H1 (cell line): ENCODE results near the gene UBA5. TPM values are rescaled to one million over a fixed set of nuclear protein-coding genes. Genes with fewer than 3 reads are reported as not detected.

Experiments
- CTCF ChIA-PET: fragments of 300-600 bp; sonication (Branson Sonifier 250); formaldehyde crosslinking; loops from one replicate; lab custom pipeline; 2021; ENCODE audit not compliant: partially characterized antibody; lab: Charles Lee
- POLR2A ChIA-PET: fragments of 300-600 bp; sonication (Branson Sonifier 250); formaldehyde crosslinking; loops from one replicate; lab custom pipeline; 2021; ENCODE audit warnings: inconsistent platforms; ENCODE audit not compliant: partially characterized antibody; lab: Charles Lee
- DNase-seq, 2 experiments: peaks; one replicate each; pipeline versions ENCODE4 v3.0.0 to v3.0.0-alpha.2; 2010 to 2022; ENCODE audit warnings: low spot score in 2 of 2, low read depth in 1 of 2, mixed read lengths in 1 of 2
- FAIRE-seq: peaks from 2 replicates; lab custom pipeline; 2011; peaks lifted over from hg19 to GRCh38; lab: Jason Lieb, UNC
- H2AFZ ChIP-seq: 2 replicates; pipeline ENCODE4 v1.8.1; 2012; ENCODE audit warnings: low read length, inconsistent platforms
- H2AK5ac ChIP-seq: 2 replicates; pipeline ENCODE4 v1.6.1; 2013; ENCODE audit warnings: low read depth, low read length
- H2BK120ac ChIP-seq: replicated peaks from 2 replicates; pipeline ENCODE3; 2013; ENCODE audit warnings: low read depth, low read length, inconsistent platforms
- H2BK12ac ChIP-seq: 2 replicates; pipeline ENCODE4 v1.6.1; 2013; ENCODE audit warnings: low read depth, low read length
- H2BK15ac ChIP-seq: 2 replicates; pipeline ENCODE4 v1.6.1; 2013; ENCODE audit warnings: low read length
- H2BK20ac ChIP-seq: 2 replicates; pipeline ENCODE4 v1.6.1; 2013; ENCODE audit warnings: low read length
- H2BK5ac ChIP-seq: 2 replicates; pipeline ENCODE4 v1.6.1; 2013; ENCODE audit warnings: low read depth, low read length
- H3K14ac ChIP-seq: 2 replicates; pipeline ENCODE4 v1.6.1; 2013; ENCODE audit warnings: inconsistent platforms; ENCODE audit not compliant: insufficient read length
- H3K18ac ChIP-seq: 2 replicates; pipeline ENCODE4 v1.6.1; 2013; ENCODE audit warnings: low read length; ENCODE audit errors: extremely low read depth
- H3K23ac ChIP-seq: 2 replicates; pipeline ENCODE4 v1.6.1; 2013; ENCODE audit warnings: inconsistent platforms; ENCODE audit not compliant: insufficient read length
- H3K23me2 ChIP-seq: 2 replicates; pipeline ENCODE4 v1.6.1; 2013; ENCODE audit warnings: low read depth, low read length
- H3K27ac ChIP-seq: 2 replicates; pipeline ENCODE4 v1.6.1; 2011; ENCODE audit warnings: low read depth, low read length, inconsistent platforms
- H3K27me3 ChIP-seq, 4 experiments: replicated peaks in 1 of 4; 1 replicate in 1 of 4; 2 replicates in 3 of 4; pipeline versions ENCODE4 v1.6.1 to v1.8.1; 2011 to 2013; ENCODE audit warnings: low read length in 3 of 4, mild to moderate bottlenecking in 3 of 4, inconsistent platforms in 2 of 4, mixed read lengths in 2 of 4, moderate library complexity in 1 of 4; ENCODE audit not compliant: control insufficient read depth in 3 of 4, insufficient read depth in 3 of 4; ENCODE audit errors: extremely low read depth in 1 of 4
- H3K36me3 ChIP-seq, 4 experiments: 2 replicates each; pipeline versions ENCODE4 v1.6.1 to v1.8.1; 2011 to 2013; ENCODE audit warnings: mild to moderate bottlenecking in 4 of 4, low read length in 3 of 4, moderate library complexity in 2 of 4, control low read depth in 1 of 4, inconsistent platforms in 1 of 4; ENCODE audit not compliant: insufficient read depth in 4 of 4, control insufficient read depth in 2 of 4
- H3K4ac ChIP-seq: replicated peaks from 2 replicates; pipeline ENCODE3; 2013; ENCODE audit warnings: low read length, low read depth, mixed read lengths, inconsistent platforms; ENCODE audit not compliant: insufficient read length
- H3K4me1 ChIP-seq, 4 experiments: replicated peaks in 1 of 4; 1 replicate in 1 of 4; 2 replicates in 3 of 4; pipeline versions ENCODE4 v1.6.1 to v1.8.1; 2011 to 2013; ENCODE audit warnings: low read length in 3 of 4, inconsistent platforms in 2 of 4, mixed read lengths in 1 of 4; ENCODE audit not compliant: insufficient read depth in 4 of 4, control insufficient read depth in 3 of 4
- H3K4me2 ChIP-seq, 2 experiments: 2 replicates each; pipeline versions ENCODE4 v1.6.1 to v1.8.1; 2011 to 2013; ENCODE audit warnings: low read depth in 2 of 2, low read length in 2 of 2, control low read depth in 1 of 2, inconsistent platforms in 1 of 2, mild to moderate bottlenecking in 1 of 2; ENCODE audit not compliant: insufficient read depth in 1 of 2
- H3K4me3 ChIP-seq, 4 experiments: fragments of 200-600, 300-600 bp in 1 of 4; sonication (generic), shearing (Covaris generic), sonication (Bioruptor Twin) in 1 of 4; 2 replicates each; pipeline versions ENCODE4 v1.5.1 to v1.8.1; 2011 to 2016; ENCODE audit warnings: low read length in 4 of 4, low read depth in 3 of 4, control low read depth in 2 of 4, inconsistent platforms in 2 of 4, mild to moderate bottlenecking in 2 of 4, mixed read lengths in 1 of 4, moderate library complexity in 1 of 4; ENCODE audit not compliant: insufficient read depth in 2 of 4; ENCODE audit errors: extremely low read depth in 1 of 4
- H3K56ac ChIP-seq: replicated peaks from 2 replicates; pipeline ENCODE3; 2013; ENCODE audit warnings: low read depth, mild to moderate bottlenecking, mixed read lengths, low read length, inconsistent platforms; ENCODE audit not compliant: insufficient read length
- H3K79me1 ChIP-seq: 2 replicates; pipeline ENCODE4 v1.6.1; 2013; ENCODE audit warnings: low read depth, low read length, control low read depth
- H3K79me2 ChIP-seq, 2 experiments: 2 replicates each; pipeline versions ENCODE4 v1.6.1 to v1.8.1; 2012 to 2013; ENCODE audit warnings: low read length in 2 of 2, mild to moderate bottlenecking in 2 of 2, inconsistent platforms in 1 of 2; ENCODE audit not compliant: insufficient read depth in 2 of 2, control insufficient read depth in 1 of 2
- H3K9ac ChIP-seq, 4 experiments: replicated peaks in 1 of 4; 1 replicate in 1 of 4; 2 replicates in 3 of 4; pipeline versions ENCODE4 v1.6.1 to v1.8.1; 2011 to 2013; ENCODE audit warnings: low read depth in 3 of 4, low read length in 3 of 4, control low read depth in 2 of 4, mild to moderate bottlenecking in 2 of 4, moderate library complexity in 2 of 4, inconsistent platforms in 1 of 4; ENCODE audit errors: extremely low read depth in 1 of 4
- H3K9me3 ChIP-seq, 2 experiments: 2 replicates each; pipeline versions ENCODE4 v1.6.1 to v1.8.1; 2012 to 2013; ENCODE audit warnings: mild to moderate bottlenecking in 2 of 2, moderate library complexity in 2 of 2, control low read depth in 1 of 2, inconsistent platforms in 1 of 2, low read depth in 1 of 2, low read length in 1 of 2, mixed read lengths in 1 of 2; ENCODE audit not compliant: insufficient read depth in 2 of 2
- H4K20me1 ChIP-seq, 2 experiments: replicated peaks in 1 of 2; 2 replicates each; pipeline versions ENCODE3 to v1.8.1; 2011 to 2013; ENCODE audit warnings: inconsistent platforms in 2 of 2, low read length in 2 of 2, mild to moderate bottlenecking in 1 of 2; ENCODE audit not compliant: insufficient read depth in 2 of 2, control insufficient read depth in 1 of 2
- H4K5ac ChIP-seq: 2 replicates; pipeline ENCODE4 v1.6.1; 2013; ENCODE audit warnings: low read length, low read depth, mixed read lengths, inconsistent platforms; ENCODE audit not compliant: insufficient read length
- H4K8ac ChIP-seq: 2 replicates; pipeline ENCODE4 v1.8.0; 2013; ENCODE audit warnings: mild to moderate bottlenecking, moderate library complexity, low read length, inconsistent platforms; ENCODE audit not compliant: insufficient read depth; ENCODE audit errors: extremely low read depth
- H4K91ac ChIP-seq: replicated peaks from 2 replicates; pipeline ENCODE3; 2013; ENCODE audit warnings: low read length, mixed read lengths, inconsistent platforms; ENCODE audit not compliant: insufficient read length
- BACH1 ChIP-seq: IDR thresholded peaks from 2 replicates; pipeline ENCODE4 v1.6.1; 2012; ENCODE audit warnings: low read length, improper control_type of control experiment
- BCL11A ChIP-seq, 2 experiments: IDR thresholded peaks; one replicate each; pipeline ENCODE4 v1.6.1; 2011; ENCODE audit warnings: low read depth in 2 of 2, low read length in 2 of 2, mild to moderate bottlenecking in 2 of 2
- BRCA1 ChIP-seq: IDR thresholded peaks from 2 replicates; pipeline ENCODE4 v1.6.1; 2012; ENCODE audit warnings: low read depth, low read length, improper control_type of control experiment
- CEBPB ChIP-seq: IDR thresholded peaks from 2 replicates; pipeline ENCODE4 v1.6.1; 2012; ENCODE audit warnings: low read depth, low read length
- EP300 ChIP-seq, 2 experiments: IDR thresholded peaks; 1 replicate in 1 of 2; 2 replicates in 1 of 2; pipeline ENCODE4 v1.6.1; 2011 to 2012; ENCODE audit warnings: low read depth in 2 of 2, low read length in 2 of 2, mild to moderate bottlenecking in 2 of 2, borderline replicate concordance in 1 of 2, inconsistent platforms in 1 of 2, moderate library complexity in 1 of 2
- EZH2 ChIP-seq: fragments of 200-600 bp; sonication (generic); IDR thresholded peaks from 2 replicates; pipeline ENCODE4 v1.7.1; 2012; ENCODE audit warnings: low read depth, mild to moderate bottlenecking, moderate library complexity, low read length, inconsistent platforms; ENCODE audit not compliant: severe bottlenecking
- GTF2F1 ChIP-seq: IDR thresholded peaks from 2 replicates; pipeline ENCODE4 v1.6.1; 2012; ENCODE audit warnings: low read depth, low read length, improper control_type of control experiment, borderline replicate concordance
- POU5F1 ChIP-seq: IDR thresholded peaks from 2 replicates; pipeline ENCODE4 v1.6.1; 2011; ENCODE audit warnings: low read depth, mild to moderate bottlenecking, low read length, moderate library complexity
- SIRT6 ChIP-seq: IDR thresholded peaks from one replicate; pipeline ENCODE4 v1.7.1; 2012; ENCODE audit warnings: low read length, inconsistent platforms
- SIX5 ChIP-seq: IDR thresholded peaks from 2 replicates; pipeline ENCODE4 v1.6.1; 2011; ENCODE audit warnings: mild to moderate bottlenecking, low read depth, low read length
- SRF ChIP-seq: IDR thresholded peaks from 2 replicates; pipeline ENCODE4 v1.6.1; 2011; ENCODE audit warnings: mild to moderate bottlenecking, low read depth, low read length, moderate library complexity
- TAF1 ChIP-seq: IDR thresholded peaks from 2 replicates; pipeline ENCODE4 v1.6.1; 2011; ENCODE audit warnings: mild to moderate bottlenecking, low read depth, low read length
- TAF7 ChIP-seq: optimal IDR thresholded peaks from 2 replicates; pipeline ENCODE3; 2011; ENCODE audit warnings: low read depth, mild to moderate bottlenecking, inconsistent platforms, low read length, moderate library complexity, borderline replicate concordance
- TBP ChIP-seq: IDR thresholded peaks from 2 replicates; pipeline ENCODE4 v1.6.1; 2011; ENCODE audit warnings: low read depth, low read length, improper control_type of control experiment
- ZNF274 ChIP-seq: IDR thresholded peaks from 2 replicates; pipeline ENCODE4 v1.7.0; 2012; ENCODE audit warnings: low read length, borderline replicate concordance; ENCODE audit errors: extremely low read depth
- WGBS, 2 experiments: shearing (Covaris generic) in 1 of 2; methylation state at CpG; one replicate each; pipeline versions ENCODE4 v1.1.6 to v1.1.7; 2013 to 2015; ENCODE audit warnings: low lambda C conversion rate in 2 of 2, mixed read lengths in 2 of 2, inconsistent platforms in 1 of 2, low coverage in 1 of 2, missing lambda C conversion rate in 1 of 2; ENCODE audit not compliant: insufficient replicate concordance in 2 of 2, insufficient coverage in 1 of 2, insufficient read length in 1 of 2; ENCODE audit errors: extremely low coverage in 1 of 2, missing lambda C conversion rate in 1 of 2; 5-methylcytosine and 5-hydroxymethylcytosine counted together
- polyA plus RNA-seq, 7 experiments: library from polyadenylated mRNA; depleted of rRNA in 3 of 7; stranded (reverse) in 5 of 7; unstranded in 2 of 7; fragments of >200 nt in 5 of 7; fragments of 200-250 nt in 2 of 7; gene quantifications; 1 replicate in 5 of 7; 2 replicates in 1 of 7; 4 replicates in 1 of 7; pipeline versions ENCODE4 v1.2.1 to v1.2.3, GENCODE V29; 2011 to 2013; ENCODE audit warnings: missing spikeins in 2 of 7, mixed read lengths in 2 of 7
- total RNA-seq: library from RNA; stranded (reverse); fragmentation: NEBNext Ultra II Directional; extraction: Animal tissue kit (Norgen Biotek cat#: 25700); gene quantifications from 2 replicates; pipeline ENCODE4 v1.2.1, GENCODE V29; 2021

Gene UBA5
- total and polyA plus RNA-seq, 2 of the 8 experiments (the other 6 are each of a cell fraction or from before 2014, with no cell fraction given) = 11.0 to 28.0 TPM

DNA sequence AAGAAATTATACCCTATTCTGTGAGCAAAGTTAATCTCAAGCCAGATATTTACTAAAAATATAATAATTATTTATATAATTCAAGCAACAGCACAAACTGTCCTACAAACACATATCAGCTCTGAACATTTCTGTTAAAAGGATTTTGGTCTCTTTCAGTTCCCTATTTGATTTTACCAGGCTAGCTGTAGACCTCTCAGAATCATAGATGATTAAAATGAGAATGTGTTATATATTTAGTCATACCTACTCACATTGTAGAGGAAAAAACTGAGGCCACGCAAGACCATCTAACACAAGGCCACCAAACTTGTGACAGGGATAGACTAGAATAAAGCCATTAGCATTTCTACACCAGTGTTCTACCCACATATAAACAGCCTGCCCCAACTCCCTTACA is 34.5 kb upstream of the UBA5 start:
- no peak overlapping the region for H3K23ac ChIP-seq
- H2BK15ac ChIP-seq = no peak overlapping the region
- H2BK120ac ChIP-seq = no peak overlapping the region
- no peaks in the 10 kb centered on the region; a peak in 1 of 7 replicates for H3K4me1 ChIP-seq
- peaks cover 0 to 10% (median 0%) of the 10 kb centered on the region in 4 experiments; a peak in 1 of 8 replicates for H3K36me3 ChIP-seq
- FAIRE-seq (no peak), DNase-seq (no peak)
- H3K56ac ChIP-seq = no peak overlapping the region
- no peak overlapping the region for H2BK12ac ChIP-seq
- no peaks in the 10 kb centered on the region for H3K79me2 ChIP-seq
- H3K18ac ChIP-seq = no peak overlapping the region
- H4K91ac ChIP-seq = no peak overlapping the region
- no peak overlapping the region for H3K14ac ChIP-seq
- no peak overlapping the region for H3K4me3 ChIP-seq
- no peak overlapping the region for H3K4ac ChIP-seq
- no peak overlapping the region for H2BK20ac ChIP-seq
- no peak overlapping the region for H3K27ac ChIP-seq
- ChIA-PET CTCF (interaction anchor here (0.7 to 2.5 kb wide), 4 partner anchors 16 to 357 kb away, joined by 3 to 11 read pairs (median 3); no protein-coding TSS in a partner anchor), POLR2A (interaction anchor here (1.5 kb wide), 1 partner anchor 71 kb away, joined by 4 read pairs; no protein-coding TSS in a partner anchor)
- H2BK5ac ChIP-seq = no peak overlapping the region; the same call in 1 of the 2 replicates
- H3K79me1 ChIP-seq = no peaks in the 10 kb centered on the region
- no peak overlapping the region for H4K8ac ChIP-seq
- H3K23me2 ChIP-seq = no peaks in the 10 kb centered on the region
- no peak overlapping the region for H3K9ac ChIP-seq
- H2AFZ ChIP-seq = no peak overlapping the region
- H3K27me3 ChIP-seq = no peaks in the 10 kb centered on the region; a peak in 1 of 7 replicates
- H4K5ac ChIP-seq = no peak overlapping the region
- WGBS, 2 experiments = 85% methylated on average over 1 of the region's 1 CpG; no CpG with 5 or more reads in 1 of the 2 experiments
- H4K20me1 ChIP-seq = no peaks in the 10 kb centered on the region
- no peak overlapping the region for H2AK5ac ChIP-seq
- no peaks in the 10 kb centered on the region for H3K9me3 ChIP-seq
- no peak overlapping the region for H3K4me2 ChIP-seq
- no peak for TF ChIP-seq BCL11A (IDR thresholded peaks at IDR 0.05; ENCODE audit: low read depth in 2 of 2, low read length in 2 of 2)
- TF ChIP-seq ZNF274 = no peak
- no peak for TF ChIP-seq TAF1
- no peak for TF ChIP-seq BACH1
- no peak for TF ChIP-seq EZH2
- TF ChIP-seq GTF2F1 = no peak
- no peak for TF ChIP-seq POU5F1
- TF ChIP-seq EP300 (IDR thresholded peaks at IDR 0.05; ENCODE audit: borderline replicate concordance in 1 of 2, low read depth in 2 of 2, low read length in 2 of 2) = no peak
- TF ChIP-seq CEBPB = no peak
- TF ChIP-seq TBP = no peak
- TF ChIP-seq BRCA1 = no peak
- no peak for TF ChIP-seq SRF
- no peak for TF ChIP-seq SIRT6
- no peak for TF ChIP-seq SIX5
- TF ChIP-seq TAF7 = no peak
